Measurements from ENCODE around the gene SEMA6A. TPM values are rescaled to one million over a fixed set of nuclear protein-coding genes. Genes with fewer than 3 reads are reported as not detected.

The SEMA6A gene
- total RNA-seq, 1 donor from 2014 or later = 37.8 TPM

DNA sequence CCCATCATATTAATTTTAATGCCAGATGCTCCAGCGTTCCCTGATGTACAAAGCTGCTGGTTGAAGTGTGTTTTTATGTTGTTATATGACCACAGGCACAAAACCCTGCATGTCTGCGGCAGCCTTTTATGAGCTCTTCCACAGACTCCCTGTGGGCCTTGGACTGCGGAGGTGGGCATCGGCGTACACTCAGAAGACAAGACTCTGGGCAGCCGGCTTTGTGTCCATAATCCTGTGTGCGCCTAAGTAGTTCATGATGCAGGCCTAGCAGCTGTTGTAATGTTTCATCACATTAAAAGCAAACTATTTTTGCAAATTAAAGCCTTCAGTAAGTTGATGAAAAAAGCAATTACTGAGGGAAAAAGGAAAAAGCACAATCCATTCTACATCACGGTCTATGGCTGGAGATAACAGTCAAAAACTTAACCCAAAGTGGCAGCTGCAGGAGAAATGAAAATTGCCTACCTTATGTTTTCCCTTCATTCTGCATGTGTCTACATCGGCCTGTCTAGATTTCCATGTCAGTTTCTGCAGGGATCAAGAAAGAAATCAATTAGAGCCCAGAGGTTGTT, 78.8 kb downstream of the SEMA6A start:
- no peak for DNase-seq (ENCODE audit: low spot score)

DNA sequence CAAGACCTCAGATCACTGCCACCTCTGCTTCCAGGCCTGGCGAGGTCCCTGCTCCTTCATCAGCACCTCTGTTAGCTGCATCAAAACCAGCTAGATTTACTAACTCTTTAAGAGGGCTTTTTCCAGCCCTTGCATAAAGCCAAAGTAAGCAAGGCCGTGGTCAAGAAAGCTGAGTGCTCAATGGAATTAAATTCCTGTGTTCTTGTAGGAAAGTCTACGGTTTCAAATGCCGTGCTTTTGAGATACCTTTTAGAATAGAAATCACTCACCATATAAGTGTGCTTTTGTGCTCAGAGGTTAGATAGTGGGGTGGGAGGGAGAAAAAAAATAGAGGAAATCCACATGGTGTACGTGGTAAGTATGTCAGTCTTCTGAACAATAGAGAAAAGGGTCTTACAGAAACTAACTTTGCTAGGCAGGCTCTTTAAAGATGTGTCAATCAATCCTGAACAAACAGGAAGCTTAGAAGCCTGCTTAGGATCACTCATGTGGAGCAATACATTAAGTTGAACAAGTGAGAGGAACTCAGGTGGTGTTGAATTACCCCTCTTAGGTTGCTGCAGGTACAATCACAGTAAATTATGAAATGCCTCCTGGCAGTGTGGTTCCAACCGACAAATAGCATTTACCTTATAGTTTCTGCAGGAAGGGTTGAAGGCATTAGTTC, 79.7 kb downstream of the SEMA6A start:
- no peak for DNase-seq (ENCODE audit: low spot score)

DNA sequence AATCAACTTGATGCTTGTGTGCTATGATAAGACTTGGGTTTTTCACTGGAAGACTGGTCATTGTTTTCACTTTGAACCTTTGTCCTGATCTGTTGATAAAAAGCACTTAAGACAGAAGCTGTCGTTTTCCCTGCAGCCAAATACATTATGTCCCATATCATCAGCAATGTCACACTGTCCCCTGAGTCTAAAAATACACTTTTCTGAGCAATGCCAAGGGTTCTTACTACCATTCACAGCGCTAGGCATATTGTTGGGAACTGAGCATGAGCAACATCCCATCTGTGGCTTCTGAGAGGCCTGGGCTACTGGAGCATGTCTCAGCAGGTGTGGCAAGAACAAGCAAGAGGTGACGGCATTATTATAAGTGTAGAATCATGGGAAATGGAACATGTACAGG, 81.8 kb downstream of the SEMA6A start:
- no peak for DNase-seq (ENCODE audit: low spot score)

DNA sequence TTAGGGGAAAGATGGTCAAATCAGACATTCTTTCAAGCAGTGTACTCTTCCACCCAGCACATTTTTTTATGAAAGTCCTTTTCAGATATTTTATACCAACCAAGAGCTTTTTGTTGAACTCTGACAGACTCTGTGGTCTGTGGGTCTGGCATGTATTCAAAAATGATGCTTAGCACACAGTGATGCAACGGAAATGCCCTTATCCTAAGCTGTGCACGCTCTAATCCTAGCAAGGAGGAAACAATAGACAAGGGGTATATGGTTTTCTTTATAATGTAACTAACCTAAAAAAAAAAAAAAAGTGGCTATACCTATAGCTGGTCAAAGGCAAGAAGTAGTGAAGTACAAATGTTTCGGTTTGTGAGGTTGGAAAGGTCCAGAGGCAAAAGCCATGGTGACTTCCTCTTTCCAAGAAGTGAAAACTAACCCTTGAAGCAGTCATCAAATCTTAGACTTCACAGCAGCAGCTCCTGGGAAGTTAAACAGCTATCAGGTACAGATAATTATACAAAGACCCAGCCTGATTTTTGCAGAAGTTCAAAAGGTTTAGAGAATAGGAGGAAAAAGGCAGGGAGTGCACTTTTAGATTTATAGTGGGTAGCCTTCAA, 82.5 kb downstream of the SEMA6A start:
- DNase-seq (ENCODE audit: low spot score) = no peak

DNA sequence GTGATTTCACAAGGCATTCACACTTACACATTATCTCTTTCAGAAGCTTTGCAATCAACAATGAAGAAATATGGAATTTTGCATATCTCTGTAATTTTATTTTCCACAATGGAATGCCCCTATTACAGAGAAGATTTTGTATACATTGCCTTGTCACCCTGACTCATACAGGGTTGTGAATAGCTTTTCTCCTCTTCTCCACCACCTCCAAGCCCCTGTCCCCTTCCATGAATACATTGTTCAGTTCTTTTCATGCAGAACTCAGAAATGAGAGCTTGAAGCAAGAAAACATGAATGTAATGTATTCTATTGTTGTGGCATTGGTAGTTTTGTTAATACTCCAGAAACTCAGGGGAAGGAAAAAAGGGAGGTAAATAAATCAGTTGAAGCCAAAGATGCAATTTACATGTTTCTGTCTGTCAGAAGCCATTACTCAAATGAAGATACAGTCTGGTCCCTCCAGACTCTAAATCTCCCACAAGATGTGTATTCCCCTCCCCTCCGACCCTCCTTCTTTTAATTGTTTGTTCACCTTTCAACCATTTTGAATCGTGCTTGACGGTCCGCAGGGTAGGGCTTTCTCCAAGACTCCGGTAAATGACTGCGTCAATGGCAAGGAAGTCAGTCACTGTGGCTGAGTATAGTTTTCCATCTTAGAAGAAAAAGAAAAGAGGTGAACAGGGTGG, 86.1 kb downstream of the SEMA6A start:
- DNase-seq (ENCODE audit: low spot score) = no peak

DNA sequence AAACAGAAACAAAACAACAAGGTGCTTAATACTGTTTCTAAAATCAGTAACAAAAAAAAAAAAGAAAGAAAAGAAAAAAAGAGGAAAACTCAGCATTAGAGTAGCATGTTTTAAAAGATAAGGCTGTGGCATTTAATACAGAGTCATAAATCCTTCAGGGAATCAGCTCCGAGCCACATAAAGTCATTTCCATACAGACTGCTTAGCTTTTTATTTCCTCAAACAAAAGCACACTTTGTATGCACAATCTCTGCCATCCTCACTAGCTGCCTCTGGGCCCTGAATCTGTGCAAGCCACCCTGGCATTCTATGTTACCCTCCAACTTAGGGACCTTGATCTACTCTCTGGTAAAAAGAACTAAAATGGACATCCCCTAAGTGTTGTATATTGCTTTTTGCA, 87.6 kb downstream of the SEMA6A start:
- no peak for DNase-seq (ENCODE audit: low spot score)

DNA sequence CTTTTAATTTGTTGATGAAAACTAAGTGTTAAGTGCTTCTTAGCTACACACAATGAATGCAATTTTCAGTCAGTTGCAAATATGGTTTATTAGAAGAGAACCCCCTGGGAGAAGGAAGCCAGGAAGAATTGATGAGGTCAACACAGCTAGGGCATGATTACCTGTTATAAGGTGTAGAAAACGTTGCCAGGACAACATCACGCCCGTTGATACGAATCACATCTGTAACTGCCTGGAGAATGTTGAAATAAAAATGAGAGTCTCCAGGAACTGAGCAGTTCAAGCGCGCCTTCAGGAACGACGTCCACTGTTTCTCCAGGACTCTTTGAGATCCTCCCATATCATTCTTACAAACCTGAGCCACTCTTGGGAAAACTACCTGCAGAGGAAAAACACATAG, 88.0 kb downstream of the SEMA6A start:
- DNase-seq (ENCODE audit: low spot score) = no peak

DNA sequence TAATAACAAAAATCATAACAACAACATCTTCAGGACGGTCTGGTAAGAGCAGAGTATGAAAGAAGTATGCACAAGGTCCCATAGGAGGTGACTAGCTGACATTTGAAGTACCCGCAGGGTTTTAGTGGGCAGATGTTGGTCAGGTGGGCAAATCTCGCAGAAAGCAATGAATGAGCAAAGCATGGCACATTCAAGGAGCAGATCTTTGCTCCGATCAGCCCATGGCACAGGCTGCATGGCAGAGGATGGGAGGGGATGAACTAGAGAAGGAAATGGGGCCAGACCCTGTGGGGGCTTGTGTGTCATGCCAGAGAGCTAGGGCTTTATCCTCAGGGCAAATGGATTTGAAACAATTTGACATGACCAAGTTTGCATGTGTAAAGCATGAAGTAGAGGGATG, 90.0 kb downstream of the SEMA6A start:
- DNase-seq (ENCODE audit: low spot score) = no peak

DNA sequence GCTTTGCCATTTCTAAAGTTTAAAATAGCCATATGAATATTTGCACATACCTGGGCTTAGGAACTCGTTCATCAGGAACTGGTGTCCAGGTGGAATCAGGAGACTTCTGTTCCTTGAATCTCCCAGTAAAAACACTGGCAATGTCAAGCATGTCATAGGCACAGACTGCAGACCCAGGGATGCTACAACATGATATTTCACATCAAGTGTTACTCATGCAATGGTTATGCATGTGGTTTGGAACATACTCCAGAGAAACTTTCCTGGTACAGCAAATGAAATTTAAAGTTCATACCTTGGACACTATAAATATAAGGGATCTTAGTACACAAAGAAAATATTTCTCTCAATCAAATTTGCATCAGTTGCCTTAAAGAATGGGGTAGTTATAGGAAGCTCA, 92.2 kb downstream of the SEMA6A start:
- no peak for DNase-seq (ENCODE audit: low spot score)

DNA sequence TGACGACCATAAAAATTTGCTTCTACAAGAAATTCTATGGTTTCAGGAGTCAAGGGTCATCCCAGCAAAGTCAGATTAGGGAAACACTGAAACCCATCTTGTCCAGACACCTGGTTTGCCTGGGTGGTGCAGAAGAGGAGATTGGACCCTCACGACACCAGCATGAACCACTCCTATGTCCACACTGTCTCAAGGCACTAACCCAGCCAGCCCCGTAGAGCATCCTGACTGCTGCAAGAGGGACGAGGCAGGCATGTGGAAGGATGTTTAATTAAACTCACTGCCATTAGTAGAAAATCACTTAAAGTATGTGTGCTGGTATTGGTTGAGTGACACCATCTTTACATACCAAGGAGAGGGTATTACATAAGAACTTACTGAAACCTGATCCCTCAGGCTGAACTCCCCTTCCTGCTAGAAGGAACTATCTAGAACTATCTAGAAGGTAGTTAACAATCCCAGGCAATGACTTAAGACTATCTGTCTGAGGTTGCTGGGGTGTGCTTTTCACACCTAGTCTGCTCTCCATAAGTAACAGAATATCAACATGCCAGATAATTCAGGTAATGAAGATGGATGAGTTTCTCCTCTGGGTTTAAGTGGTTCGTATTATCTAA, 93.6 kb downstream of the SEMA6A start:
- no peak for DNase-seq (ENCODE audit: low spot score)

DNA sequence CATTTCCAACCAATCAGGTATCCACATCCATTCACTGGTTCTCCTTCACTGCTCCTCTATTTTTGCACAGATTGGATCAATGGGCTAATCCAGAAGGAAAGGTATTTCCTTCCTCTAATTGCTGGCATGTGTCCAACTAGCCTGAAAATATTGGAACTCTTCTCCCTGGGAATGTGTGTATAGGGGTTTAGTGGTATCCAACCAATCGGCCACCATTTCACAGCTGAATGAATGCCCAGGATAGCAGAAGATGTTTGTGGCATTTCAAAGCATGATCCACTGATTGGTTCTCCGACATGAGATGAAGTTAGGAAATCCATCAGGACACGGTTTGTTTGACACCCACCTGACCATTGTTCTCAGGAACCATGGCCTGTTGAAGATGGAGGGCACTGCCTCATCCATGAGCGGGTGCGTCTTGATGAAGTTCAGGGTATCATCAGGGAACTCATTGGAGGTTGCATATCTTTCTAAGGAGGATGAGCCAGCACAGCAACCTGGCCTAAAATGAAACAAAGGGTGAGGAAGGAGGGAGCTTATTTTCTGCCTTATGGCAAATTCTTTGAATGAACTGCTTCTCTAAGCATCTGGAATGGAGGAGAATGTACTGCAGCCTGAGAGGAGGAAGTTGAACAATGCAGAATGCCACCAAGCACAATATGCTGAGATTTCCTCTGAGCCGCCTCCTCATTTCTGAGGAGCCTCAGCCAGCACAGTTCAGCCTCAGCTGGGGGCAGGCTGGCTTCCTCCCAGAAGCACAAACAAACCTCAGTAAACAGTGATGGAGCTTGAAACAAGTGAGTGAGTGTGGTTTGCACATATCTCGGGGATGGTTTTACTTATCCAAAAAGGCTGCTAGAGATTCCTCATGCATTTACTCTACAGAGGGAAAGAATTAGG, 94.6 kb downstream of the SEMA6A start:
- DNase-seq (ENCODE audit: low spot score) = no peak

DNA sequence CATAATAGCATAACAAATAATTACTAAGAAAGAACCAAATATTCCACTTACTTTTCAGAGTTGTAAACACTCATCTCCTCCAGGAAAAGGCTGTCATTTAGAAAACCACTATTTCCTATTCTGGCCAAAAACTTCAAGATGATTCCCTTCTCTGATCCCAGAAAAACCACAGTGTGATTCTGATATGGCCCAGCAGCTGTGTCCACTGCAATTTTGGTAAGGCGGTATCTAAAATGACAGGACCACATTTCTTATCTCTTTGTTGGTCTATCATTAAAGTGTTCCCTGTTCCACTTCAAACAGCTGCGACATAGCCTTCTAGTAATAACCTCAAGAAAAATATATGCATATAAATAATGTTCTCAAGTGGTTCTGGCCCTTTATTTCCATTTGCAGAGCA, 96.1 kb downstream of the SEMA6A start:
- no peak for DNase-seq (ENCODE audit: low spot score)

DNA sequence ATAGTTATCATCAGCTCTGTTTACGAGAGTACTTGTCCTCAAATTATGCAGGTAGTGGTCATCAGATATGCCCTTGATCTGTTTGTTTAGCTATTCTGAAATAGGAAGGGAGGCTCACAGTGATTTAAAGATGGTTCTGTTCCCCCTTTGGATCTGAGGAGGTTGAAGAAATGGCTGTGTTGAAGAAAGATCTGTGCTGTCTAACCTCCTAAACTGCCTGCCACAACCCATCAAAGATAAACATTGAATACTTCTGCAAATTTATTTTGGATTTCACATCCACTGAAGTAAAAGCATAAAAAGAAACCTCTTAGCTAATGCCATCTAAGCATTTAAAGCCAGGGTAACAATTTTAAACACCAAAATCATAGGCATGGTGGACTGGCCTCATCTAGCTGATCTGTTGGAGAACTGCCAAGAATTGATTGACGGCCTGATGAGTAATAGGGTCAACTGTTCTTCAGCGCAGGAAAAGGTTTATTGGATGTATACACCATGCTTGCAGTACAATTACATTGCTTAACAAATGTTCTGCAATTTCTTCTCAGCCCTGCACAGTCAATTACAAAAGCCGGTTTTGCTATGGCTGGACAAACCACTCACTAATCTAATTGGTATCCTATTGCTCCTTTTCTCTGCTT, 97.6 kb downstream of the SEMA6A start:
- DNase-seq (ENCODE audit: low spot score) = no peak

DNA sequence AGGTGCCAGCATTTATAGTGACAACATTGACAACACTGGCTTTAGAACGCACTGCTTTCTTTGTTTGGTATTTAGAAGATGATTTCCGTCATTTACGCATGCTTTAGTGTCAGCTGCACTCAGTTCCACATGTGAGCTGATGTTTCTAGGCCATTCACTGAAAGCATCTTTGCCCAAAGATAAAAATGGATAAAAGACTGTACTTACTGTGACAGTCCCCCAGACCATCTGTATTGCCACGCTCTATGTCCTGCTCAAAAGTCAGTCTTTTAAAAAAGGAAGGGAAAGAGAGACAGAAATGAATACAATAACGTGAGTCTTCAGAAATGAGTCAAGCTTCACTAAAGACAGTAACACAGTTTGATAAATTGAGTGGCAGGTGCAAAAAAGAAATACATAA, 99.3 kb downstream of the SEMA6A start:
- DNase-seq (ENCODE audit: low spot score) = no peak

DNA sequence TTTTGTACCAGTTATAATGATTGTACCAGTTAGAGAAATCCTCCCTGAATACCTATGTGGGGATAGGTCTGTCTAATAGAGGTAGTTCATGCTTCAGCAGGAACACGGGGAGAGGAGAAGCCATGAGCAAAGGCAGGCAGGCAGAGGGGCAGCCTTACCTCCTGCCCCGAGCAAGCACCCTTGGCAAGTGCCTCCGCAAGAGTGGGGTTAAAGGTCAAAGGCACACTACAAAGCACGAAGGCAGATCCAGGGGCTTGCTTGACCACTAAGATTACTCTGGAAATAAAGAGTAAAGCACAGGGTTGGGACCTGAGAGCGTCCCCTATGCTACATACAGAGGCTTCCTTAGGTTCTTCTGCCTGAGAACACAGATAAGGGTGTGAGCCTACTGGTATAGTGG, 100.9 kb downstream of the SEMA6A start:
- no peak for DNase-seq (ENCODE audit: low spot score)

DNA sequence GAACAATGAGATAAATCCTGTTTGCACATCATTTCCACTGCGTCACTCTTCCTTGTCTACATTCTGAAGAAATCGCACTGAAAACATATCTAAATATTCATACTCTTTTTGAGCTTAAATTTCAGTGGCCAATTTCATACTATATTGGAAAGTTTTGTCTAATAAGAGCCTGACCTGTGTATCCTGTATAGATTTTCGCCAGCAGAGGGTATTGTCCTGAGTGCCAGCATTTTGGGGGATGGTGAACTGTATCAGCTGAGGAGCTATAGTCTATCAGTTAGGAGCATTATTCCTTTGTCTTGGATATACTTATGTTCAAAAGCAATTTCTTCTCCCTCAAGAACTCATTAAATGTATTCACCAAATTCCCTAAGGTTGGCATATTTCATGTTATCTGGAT, 102.3 kb downstream of the SEMA6A start:
- DNase-seq (ENCODE audit: low spot score) = no peak

DNA sequence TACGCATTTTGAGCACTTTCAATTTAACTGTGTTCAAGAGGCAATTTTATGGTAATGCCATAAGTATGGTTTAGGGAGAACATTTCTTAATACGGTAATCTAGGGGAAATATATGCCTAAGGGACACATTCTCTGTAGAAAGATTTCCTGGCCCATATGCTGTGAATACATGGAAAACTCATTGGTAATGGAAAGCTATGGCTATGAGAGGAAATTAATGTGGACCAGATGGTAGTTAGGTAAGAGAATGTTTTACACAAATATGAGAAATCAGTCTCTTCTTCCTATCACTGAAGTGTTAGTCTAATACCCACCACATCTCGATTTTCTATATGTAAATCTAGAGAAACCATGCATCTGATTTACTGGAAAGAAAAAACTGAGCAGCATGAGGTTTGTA, 105.0 kb downstream of the SEMA6A start:
- DNase-seq (ENCODE audit: low spot score) = no peak

DNA sequence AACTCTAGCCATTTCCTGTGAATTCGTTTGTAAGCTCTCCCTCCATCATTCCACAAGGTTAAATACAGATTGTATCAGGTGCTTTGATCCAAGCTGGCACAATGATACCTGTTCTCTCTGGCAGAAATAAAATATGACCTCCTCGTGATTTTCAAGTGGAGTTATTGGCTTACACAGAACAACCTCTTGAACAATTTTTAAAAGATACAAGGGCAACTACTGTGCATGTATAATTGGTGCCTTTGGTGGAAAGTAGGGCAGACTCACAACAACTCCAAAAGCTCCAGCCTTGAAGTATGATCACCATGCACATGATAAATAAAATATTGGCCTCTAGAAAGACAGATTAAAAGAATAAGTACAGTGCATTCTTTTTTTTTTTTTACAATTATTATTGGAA, 106.0 kb downstream of the SEMA6A start:
- no peak for DNase-seq (ENCODE audit: low spot score)

DNA sequence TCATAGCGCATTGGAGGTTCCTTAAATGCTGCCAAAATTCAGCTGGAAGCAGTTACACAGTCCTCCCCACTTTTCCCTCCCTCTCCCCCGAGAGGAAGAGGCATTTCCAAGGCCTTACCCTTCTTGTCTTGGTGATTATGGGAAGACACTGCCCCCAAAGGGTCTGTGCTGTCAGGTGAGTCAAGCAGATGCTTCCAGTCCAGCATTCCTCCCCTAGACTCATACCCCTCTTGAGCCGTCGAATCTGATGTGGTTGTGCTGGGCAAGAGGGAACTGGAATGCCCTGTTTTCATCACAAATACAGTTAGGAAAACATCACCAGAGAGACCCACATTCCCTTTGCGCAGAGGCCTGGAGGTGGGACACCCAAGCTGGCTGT, 107.2 kb downstream of the SEMA6A start:
- DNase-seq (ENCODE audit: low spot score) = no peak

DNA sequence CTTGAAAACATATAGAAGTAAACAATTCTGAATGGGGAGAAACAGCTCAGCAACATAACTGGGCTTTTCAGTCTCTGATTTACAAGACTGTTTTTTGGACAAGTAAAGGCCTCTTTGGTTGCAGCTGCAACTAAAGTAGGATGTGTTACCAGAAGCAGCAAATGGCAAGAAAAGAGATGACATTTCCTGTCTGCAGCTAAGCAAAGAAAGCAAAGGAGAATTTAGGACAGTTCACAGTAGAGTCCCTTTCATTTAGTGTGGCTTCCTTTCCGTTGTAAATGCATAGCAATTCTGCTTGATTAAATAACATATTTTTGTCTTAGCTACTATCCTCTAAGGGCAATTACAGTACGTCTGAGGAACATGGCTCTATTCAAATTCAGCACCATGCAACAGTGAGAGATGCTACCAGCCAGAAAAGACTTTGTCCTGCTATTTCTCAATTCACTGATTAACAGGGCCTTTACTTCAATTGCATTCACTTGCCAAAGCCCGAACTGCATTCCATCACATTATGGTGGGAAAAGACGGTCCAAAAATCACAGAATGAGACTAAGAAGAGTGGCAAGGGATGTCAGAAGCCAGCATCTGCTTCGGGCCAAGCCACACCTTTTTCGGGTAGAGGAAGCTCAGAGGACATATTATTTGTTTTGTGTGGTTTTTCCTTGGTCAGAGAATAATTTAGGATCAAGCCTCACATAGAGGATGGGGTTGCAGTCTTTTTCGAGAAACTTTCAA, 107.7 kb downstream of the SEMA6A start:
- DNase-seq (ENCODE audit: low spot score) = no peak
